Right hindlimb (tissue), 1 donor: ENCODE data around the gene SPANXB1.
"Not testable (repeated sequence)": the region's sequence is repeated elsewhere in the genome, so short reads cannot be mapped to it uniquely, and the experiment has no call there.

Experiments
- DNase-seq: peaks from one replicate; pipeline ENCODE4 v3.0.0-alpha.2; 2018

SPANXB1 gene, protein sequence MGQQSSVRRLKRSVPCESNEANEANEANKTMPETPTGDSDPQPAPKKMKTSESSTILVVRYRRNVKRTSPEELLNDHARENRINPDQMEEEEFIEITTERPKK

DNA sequence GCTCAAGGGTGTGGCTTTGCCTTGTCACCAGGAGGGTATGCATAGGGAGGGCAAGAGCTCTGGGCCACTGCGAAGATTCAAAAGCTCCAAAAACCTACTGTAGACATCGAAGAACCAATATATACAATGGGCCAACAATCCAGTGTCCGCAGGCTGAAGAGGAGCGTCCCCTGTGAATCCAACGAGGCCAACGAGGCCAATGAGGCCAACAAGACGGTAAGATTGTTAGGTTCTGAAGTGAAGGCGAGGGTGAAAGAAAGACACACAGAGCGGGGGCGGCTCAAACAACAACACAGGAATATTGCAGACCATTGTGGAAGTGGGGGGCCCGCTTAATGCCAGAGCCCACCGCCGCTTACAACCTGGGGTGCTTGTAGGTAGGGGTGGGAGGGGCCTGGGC is at the start of gene SPANXB1:
SPANXB1 (plus strand) TSS at position 27 of the 400 bp plus-strand sequence; CDS start at position 127, 100 bp downstream.
- DNase-seq: not testable (repeated sequence)

DNA sequence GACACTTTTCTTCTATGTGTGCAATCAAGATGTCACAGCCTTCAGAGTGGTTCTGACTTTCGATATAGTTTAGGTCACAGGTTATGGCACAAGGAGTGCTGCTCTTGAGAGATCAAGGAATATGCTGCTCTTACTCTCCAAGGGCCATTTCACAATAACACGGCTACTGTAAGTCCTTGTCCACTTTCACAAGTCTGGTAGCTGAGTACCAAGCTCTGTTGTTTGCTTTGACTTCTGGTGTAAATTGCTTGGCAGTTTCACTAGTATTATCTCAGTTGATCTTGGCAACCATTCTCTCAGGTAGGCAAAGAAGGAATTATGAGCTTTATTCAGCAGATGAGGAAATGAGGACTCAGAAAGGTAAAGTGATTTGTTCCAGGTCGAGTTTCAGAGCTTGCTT is 35.4 kb upstream of the SPANXB1 start:
- no peak for DNase-seq

DNA sequence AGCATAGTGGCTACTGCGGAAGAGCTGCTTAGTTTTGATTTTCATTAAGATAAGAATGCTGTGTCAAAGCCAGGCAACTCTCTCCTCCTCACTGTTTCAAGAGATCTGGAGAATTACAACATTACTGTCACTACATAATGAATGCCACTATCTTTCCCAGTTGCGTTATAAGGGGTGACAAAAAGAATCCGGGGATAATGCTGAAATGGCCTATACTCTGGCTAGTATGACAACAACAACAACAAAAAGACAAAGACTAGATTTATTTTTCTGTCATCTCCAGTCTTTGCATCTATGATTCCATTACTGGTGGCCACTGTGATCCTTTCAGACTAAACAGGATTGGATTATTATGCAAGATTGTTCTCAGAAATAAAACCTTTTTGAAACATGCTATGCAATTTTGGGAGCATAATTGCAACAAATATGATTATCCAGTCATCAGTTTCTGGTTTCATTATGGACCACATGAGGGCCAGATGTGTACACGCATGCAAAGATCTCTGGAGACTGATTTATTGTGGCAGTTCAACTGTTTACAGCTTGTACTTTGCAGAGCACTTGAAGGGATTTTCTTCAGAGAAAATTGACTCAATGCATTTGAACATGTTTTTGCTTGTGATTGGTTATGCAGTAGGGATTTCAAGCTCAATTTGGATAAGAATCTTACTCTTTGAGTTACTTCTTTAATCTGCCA is 31.1 kb upstream of the SPANXB1 start:
- no peak for DNase-seq

DNA sequence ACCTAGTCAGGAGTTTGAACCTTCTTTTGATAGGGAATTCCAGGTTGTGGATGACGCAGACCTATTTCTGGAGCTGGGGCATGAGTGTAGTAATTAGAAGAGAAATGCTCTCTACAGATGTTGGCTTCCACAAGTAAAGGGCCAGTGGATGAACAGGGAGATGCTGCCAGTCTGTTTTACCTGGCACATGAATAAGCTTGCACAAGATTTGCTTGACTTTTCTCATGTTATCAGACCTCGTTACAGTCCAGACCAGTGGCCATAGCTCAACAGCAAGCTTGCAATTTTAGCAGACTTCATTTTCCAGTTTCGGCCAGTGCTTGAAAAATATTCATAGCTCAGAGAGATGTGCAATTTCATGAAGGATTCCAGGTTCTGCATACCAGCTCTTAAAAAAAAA is 26.9 kb upstream of the SPANXB1 start:
- DNase-seq: no peak

DNA sequence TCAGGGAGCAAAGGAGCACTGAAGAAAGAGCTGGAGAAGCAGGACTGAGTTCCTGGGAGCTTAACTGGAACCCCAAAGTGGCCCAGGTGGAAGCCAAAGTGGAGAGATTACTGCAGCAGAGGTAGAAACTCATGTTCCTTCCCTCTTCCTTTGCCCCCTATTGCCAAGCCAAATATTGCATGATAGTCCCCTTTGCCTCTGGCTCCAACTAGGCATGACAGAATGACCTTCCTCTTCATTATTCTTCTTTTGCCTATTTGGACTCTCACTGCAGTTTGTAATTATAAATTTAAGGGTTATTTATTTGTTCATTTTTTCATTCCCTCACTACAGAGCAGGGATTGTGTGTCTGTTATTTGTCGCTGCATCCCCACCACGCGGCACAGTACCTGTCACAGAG is 22.1 kb upstream of the SPANXB1 start:
- DNase-seq: no peak

DNA sequence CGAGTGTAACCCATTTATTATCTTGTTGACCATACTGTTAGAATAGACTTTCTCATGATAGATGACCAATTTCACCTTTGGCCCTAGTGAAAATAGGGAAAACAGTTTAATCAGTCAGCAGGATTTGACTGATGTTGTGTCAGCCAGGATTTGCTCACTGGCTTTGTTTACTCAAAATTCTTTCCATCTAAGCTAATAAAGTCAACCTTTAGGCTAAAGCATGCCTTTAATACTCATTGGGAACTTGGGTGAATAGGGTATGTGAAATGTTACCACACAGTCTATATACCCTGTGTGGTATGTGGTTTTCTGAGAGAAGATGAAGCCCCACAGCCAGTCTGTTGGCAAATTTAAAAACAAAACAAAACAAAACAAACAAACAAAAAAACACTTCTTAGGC is 18.7 kb upstream of the SPANXB1 start:
- no peak for DNase-seq

DNA sequence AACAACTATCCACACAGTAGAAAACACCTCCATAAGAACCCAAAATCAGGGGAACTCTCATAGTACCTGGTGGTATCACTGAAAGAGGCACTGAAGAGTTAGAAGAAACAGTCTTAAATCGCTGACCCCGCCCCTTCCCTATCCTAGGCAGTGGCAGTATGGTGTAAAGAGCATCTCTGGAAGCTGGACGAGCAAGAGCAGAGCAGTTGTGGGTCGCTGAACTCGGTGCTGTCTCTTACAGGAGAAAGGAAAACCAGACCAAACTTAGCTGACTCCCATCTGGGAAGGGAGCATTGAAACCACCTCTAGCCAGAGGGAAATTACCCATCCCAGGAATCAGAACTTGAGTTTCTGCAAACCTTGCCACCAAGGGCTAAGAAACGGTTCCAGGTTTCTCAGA is 2.8 kb downstream of the SPANXB1 start:
- DNase-seq: not testable (repeated sequence)

DNA sequence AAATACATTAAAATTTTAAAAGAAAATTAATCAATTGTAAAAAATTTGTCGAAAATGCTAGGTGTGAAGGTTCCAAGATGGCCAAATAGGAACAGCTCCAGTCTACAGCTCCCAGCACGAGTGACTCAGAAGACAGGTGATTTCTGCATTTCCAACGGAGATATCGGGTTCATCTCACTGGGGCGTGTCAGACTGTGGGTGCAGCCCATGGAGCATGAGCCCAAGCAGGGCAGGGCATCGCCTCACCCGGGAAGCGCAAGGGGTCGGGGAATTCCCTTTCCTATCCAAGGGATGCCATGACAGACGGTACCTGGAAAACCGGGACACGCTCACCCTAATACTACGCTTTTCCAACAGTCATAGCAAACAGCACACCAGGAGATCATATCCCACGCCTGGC is 41.9 kb downstream of the SPANXB1 start:
- DNase-seq: not testable (repeated sequence)

DNA sequence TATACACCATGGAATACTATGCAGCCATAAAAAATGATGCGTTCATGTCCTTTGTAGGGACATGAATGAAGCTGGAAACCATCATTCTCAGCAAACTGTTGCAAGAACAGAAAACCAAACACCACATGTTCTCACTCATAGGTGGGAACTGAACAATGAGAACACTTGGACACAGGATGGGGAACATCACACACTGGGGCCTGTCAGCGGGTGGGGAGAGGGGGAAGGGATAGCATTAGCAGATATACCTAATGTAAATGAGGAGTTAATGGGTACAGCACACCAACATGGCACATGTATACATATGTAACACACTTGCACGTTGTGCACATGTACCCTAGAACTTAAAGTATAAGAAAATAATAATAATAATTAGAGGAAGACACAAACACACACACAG is 47.5 kb downstream of the SPANXB1 start:
- not testable (repeated sequence) for DNase-seq

DNA sequence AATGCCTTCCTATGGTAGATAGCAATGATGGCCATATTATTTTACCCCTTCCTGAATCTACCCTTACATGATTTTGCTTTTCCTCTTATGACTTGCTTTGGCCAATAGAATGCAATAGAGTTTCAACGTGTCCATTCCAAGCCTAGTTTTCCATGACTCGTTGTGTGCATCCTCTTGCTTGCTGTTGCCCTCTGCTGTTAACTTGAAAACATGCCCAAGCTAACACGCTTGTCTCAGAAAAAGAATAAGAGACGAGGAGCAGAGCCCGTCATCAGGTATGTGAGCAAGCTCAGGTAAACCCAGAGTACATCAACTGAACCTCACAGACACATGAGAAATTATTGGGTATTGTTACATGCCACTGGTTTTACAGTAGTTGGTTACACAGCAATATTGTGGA is 49.7 kb downstream of the SPANXB1 start:
- DNase-seq: not testable (repeated sequence)
